Activated T-helper 17 cell treated with anti-CD3 and anti-CD28 coated beads, Interleukin-2, amount 50 U/mL, for 72 hours (primary cell): ENCODE measurements around the gene SPIB. TPM values are rescaled to one million over a fixed set of nuclear protein-coding genes. Genes with fewer than 3 reads are reported as not detected.

ENCODE experiments used
- ATAC-seq: fragments of 150-1000 bp; cut with Tn5 transposase; replicated peaks from 2 replicates; pipeline ENCODE4 v1.10.0; 2021; ENCODE audit warnings: mild to moderate bottlenecking, moderate library complexity
- H3K27ac Mint-ChIP-seq: one replicate; pipeline ENCODE4 v1.8.0; 2022; ENCODE audit warnings: mixed read lengths
- H3K27me3 Mint-ChIP-seq: one replicate; pipeline ENCODE4 v1.8.0; 2022; ENCODE audit warnings: mixed read lengths
- H3K36me3 Mint-ChIP-seq: one replicate; pipeline ENCODE4 v1.8.0; 2022; ENCODE audit warnings: low read depth, mild to moderate bottlenecking, mixed read lengths
- H3K4me1 Mint-ChIP-seq: one replicate; pipeline ENCODE4 v1.8.0; 2022; ENCODE audit warnings: mixed read lengths
- H3K4me3 Mint-ChIP-seq: one replicate; pipeline ENCODE4 v1.8.0; 2022; ENCODE audit warnings: mild to moderate bottlenecking, mixed read lengths
- H3K9me3 Mint-ChIP-seq: one replicate; pipeline ENCODE4 v1.8.0; 2022; ENCODE audit warnings: mixed read lengths
- total RNA-seq, 2 donors: library from RNA; stranded (reverse); gene quantifications; one replicate each; pipeline ENCODE4 v1.2.3, GENCODE V29; 2022

The SPIB gene
- total RNA-seq, 2 donors from 2014 or later = 1.9 to 2.4 TPM

- ATAC-seq = no peak
- Mint-ChIP-seq H3K4me1 (peaks cover 11% of the 10 kb centered on the region), H3K9me3 (no peaks in the 10 kb centered on the region), H3K27ac (no peak overlapping the region), H3K27me3 (peaks cover 24% of the 10 kb centered on the region), H3K4me3 (no peak overlapping the region), H3K36me3 (peaks cover 22% of the 10 kb centered on the region)
These were observed 870 bp downstream of the SPIB start for GRCh38 chr19:50419580-50420035.

- ATAC-seq = no peak
- peaks cover 24% of the 10 kb centered on the region for H3K27me3 Mint-ChIP-seq
- no peaks in the 10 kb centered on the region for H3K9me3 Mint-ChIP-seq
- peaks cover 11% of the 10 kb centered on the region for H3K4me1 Mint-ChIP-seq
- H3K27ac Mint-ChIP-seq = no peak overlapping the region
- peaks cover 18% of the 10 kb centered on the region for H3K36me3 Mint-ChIP-seq
- no peak overlapping the region for H3K4me3 Mint-ChIP-seq
These were observed 1.4 kb downstream of the SPIB start for GRCh38 chr19:50420127-50420526.

- Mint-ChIP-seq H3K4me1 (peaks cover 11% of the 10 kb centered on the region), H3K36me3 (peaks cover 17% of the 10 kb centered on the region), H3K4me3 (no peak overlapping the region), H3K9me3 (no peaks in the 10 kb centered on the region), H3K27ac (no peak overlapping the region), H3K27me3 (peaks cover 24% of the 10 kb centered on the region)
- ATAC-seq = no peak
These were observed 2.1 kb downstream of the SPIB start for GRCh38 chr19:50420808-50421207.

- no peak for ATAC-seq
- peaks cover 13% of the 10 kb centered on the region for H3K36me3 Mint-ChIP-seq
- no peak overlapping the region for H3K27ac Mint-ChIP-seq
- H3K4me3 Mint-ChIP-seq = no peak overlapping the region
- peaks cover 24% of the 10 kb centered on the region for H3K27me3 Mint-ChIP-seq
- H3K4me1 Mint-ChIP-seq = peaks cover 11% of the 10 kb centered on the region
- no peaks in the 10 kb centered on the region for H3K9me3 Mint-ChIP-seq
These were observed 3.9 kb downstream of the SPIB start for GRCh38 chr19:50422397-50423278.

DNA sequence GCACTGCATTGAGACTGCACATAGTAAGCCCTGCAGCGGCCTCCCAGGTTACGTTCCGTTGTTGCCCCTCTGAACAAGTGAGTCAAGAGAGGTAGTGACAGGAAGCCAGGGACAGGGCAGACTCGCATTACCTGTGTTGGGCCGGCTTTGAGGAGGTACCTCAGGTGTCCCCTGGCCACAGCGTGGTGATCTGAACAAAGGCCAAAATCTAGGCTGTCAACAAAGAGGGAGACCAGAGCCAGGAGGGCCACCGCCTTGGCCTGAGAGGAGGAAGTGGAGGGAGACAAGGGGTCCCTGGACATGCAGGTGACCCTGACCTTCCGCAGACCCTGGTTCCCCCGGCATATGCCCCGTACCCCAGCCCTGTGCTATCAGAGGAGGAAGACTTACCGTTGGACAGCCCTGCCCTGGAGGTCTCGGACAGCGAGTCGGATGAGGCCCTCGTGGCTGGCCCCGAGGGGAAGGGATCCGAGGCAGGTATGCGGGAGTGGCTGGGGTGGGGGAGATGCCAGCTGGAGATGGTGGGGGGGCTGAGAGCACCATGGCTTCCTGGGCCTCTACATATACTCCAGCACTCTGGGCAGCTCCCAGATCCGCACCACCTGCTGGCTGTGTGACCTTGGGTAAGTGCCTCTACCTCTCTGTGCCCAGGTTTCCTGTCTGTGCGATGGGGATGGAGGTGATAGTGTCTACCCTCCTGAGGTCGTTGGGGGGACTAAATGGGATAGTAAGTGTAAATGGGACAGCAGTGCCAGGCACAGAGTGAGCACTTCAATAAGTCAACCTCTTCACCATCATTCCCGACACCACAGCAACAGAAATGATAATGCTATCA is 4.8 kb downstream of the SPIB start:
- Mint-ChIP-seq H3K4me1 (peaks cover 11% of the 10 kb centered on the region), H3K4me3 (no peak overlapping the region), H3K9me3 (no peaks in the 10 kb centered on the region), H3K36me3 (peaks cover 10% of the 10 kb centered on the region), H3K27me3 (peaks cover 22% of the 10 kb centered on the region), H3K27ac (no peak overlapping the region)
- no peak for ATAC-seq

- H3K4me3 Mint-ChIP-seq = no peak overlapping the region
- no peaks in the 10 kb centered on the region for H3K9me3 Mint-ChIP-seq
- ATAC-seq = no peak
- no peaks in the 10 kb centered on the region for H3K4me1 Mint-ChIP-seq
- H3K27ac Mint-ChIP-seq = no peak overlapping the region
- peaks cover 11% of the 10 kb centered on the region for H3K27me3 Mint-ChIP-seq
- no peaks in the 10 kb centered on the region for H3K36me3 Mint-ChIP-seq
These were observed 6.8 kb downstream of the SPIB start for GRCh38 chr19:50425581-50425980.

GRCh38 chr19:50427318-50427925 is 8.7 kb downstream of the SPIB start:
- Mint-ChIP-seq H3K9me3 (no peaks in the 10 kb centered on the region), H3K27me3 (peaks cover 4% of the 10 kb centered on the region), H3K4me3 (peak overlapping the region; percentile 27), H3K4me1 (peaks cover 3% of the 10 kb centered on the region), H3K36me3 (no peaks in the 10 kb centered on the region), H3K27ac (no peak overlapping the region)
- ATAC-seq = no peak

DNA sequence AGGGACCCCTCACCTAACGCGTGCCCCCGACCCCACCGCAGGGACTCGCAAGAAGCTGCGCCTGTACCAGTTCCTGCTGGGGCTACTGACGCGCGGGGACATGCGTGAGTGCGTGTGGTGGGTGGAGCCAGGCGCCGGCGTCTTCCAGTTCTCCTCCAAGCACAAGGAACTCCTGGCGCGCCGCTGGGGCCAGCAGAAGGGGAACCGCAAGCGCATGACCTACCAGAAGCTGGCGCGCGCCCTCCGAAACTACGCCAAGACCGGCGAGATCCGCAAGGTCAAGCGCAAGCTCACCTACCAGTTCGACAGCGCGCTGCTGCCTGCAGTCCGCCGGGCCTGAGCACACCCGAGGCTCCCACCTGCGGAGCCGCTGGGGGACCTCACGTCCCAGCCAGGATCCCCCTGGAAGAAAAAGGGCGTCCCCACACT is 9.3 kb downstream of the SPIB start:
- Mint-ChIP-seq H3K9me3 (no peaks in the 10 kb centered on the region), H3K27me3 (peaks cover 6% of the 10 kb centered on the region), H3K27ac (no peak overlapping the region), H3K4me3 (peak overlapping the region; percentile 27), H3K36me3 (no peaks in the 10 kb centered on the region), H3K4me1 (peaks cover 3% of the 10 kb centered on the region)
- ATAC-seq = no peak

DNA sequence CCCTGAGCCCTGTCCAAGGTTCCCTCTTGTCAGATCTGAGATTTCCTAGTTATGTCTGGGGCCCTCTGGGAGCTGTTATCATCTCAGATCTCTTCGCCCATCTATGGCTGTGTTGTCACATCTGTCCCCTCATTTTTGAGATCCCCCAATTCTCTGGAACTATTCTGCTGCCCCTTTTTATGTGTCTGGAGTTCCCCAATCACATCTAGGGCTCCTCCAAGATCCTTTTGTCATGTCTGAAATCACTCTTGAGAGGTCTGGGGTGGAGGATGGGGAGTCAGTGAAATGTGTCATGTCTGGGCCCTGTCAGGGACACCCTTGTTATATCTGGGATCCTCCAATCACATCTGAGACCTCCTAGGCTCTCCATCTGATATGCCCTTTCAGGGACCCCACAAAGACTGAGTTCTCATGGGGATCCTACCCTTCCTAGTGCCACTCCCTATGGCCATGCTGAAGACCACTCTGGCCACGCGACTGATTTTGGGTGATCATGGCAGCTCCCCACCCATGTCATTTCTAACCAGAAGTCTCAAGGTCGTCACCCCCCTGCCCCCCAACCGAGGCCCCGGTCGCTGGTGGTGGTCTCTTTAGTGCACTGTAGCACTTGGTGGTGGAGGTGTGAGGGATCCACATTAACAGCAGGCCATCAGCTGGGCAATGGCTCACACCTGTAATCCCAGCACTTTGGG is 10.2 kb downstream of the SPIB start:
- Mint-ChIP-seq H3K4me3 (peak overlapping the region; percentile 25), H3K9me3 (no peaks in the 10 kb centered on the region)

GRCh38 chr19:50430888-50431342 is 12.2 kb downstream of the SPIB start:
- Mint-ChIP-seq H3K4me1 (peaks cover 3% of the 10 kb centered on the region), H3K27ac (peak overlapping the region; percentile 82), H3K4me3 (peak overlapping the region; percentile 87), H3K27me3 (peaks cover 13% of the 10 kb centered on the region), H3K9me3 (no peaks in the 10 kb centered on the region), H3K36me3 (no peaks in the 10 kb centered on the region)
- no peak for ATAC-seq

More for the DNA sequence above, 10.2 kb downstream of the SPIB start:
- Mint-ChIP-seq H3K27ac (no peak overlapping the region), H3K36me3 (no peaks in the 10 kb centered on the region), H3K4me1 (peaks cover 3% of the 10 kb centered on the region), H3K27me3 (peaks cover 9% of the 10 kb centered on the region)
- ATAC-seq = no peak

GRCh38 chr19:50431343-50432220 is 12.8 kb downstream of the SPIB start:
- Mint-ChIP-seq H3K36me3 (no peaks in the 10 kb centered on the region), H3K9me3 (no peaks in the 10 kb centered on the region), H3K4me3 (peak overlapping the region; percentile 87), H3K27me3 (peaks cover 13% of the 10 kb centered on the region), H3K27ac (peak overlapping the region; percentile 82), H3K4me1 (peaks cover 3% of the 10 kb centered on the region)
- peak; percentile 98 for ATAC-seq

DNA sequence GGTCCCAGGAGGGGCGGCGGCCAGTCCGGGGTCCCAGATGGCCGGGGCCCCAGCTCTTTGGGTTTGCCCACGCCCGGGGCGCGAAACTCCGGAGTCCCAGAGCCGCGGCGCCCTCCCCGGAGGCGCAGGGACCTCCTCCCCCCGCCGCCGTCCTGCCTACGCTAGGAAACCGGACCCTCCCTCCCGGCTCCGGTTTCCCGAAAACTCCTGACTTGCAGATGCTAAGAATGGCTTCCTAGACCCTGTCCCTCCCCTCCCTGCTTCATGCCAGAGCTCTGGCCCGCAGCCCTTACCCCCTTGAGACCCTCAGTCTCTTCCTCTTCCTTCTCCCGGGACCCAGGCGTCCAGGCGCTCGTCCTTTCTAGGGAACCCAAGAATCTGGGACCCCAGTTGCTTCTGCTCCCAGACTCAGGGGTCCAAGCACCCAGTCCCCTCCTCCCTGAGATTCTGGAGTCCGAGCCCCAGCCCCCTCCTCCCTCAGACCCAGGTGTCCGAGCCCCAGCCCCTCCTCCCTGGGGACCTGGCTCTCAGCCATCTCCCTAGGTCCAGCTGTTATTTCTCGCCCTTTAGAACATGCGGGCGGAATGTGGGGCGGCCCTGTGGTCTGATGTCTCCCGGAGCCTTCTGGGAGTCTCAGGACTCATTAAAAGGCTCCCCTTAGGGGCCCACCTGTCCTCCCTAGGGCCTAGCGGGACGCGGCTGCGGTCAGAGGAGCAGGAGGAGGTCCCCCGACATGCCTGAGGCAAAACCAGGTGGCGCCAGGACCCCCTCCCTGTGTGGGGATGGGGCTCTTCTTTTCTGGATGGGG is 13.7 kb downstream of the SPIB start, which contains the start of gene MYBPC2:
MYBPC2 (plus strand) TSS at position 672 of the 808 bp plus-strand sequence; CDS start at position 734, 62 bp downstream.
- peaks cover 17% of the 10 kb centered on the region for H3K27me3 Mint-ChIP-seq
- H3K9me3 Mint-ChIP-seq = no peaks in the 10 kb centered on the region
- no peak for ATAC-seq
- peak within 1 kb of the TSS; percentile 87 for H3K4me3 Mint-ChIP-seq
- H3K4me1 Mint-ChIP-seq = peaks cover 3% of the 10 kb centered on the region
- peak within 1 kb of the TSS; percentile 82 for H3K27ac Mint-ChIP-seq
- H3K36me3 Mint-ChIP-seq = no peaks in the 10 kb centered on the region
